ENCODE measurements around the gene OR11L1.

Gene OR11L1

DNA sequence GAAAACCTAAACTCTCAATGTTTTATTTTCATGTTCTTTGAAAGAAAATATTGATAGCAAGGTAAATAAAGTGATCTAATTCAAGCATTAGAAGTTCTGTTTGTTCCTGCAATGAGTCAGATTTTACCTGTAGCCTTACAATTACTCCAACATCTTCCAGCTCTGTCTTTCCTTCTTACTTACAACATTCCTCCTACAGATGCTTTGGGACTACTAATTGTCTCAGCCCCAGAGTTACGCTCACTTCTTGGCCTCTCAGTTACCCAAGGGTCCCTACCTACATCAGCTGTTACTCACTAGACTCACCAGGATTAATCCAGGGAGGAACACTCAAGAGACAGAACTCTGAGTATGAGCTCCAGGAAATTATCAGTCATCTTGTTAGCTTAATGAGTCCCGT lies 44.2 kb downstream of the OR11L1 start:
- DNase-seq: no peak
